Measurements from ENCODE around the gene DDX25. TPM values are rescaled to one million over a fixed set of nuclear protein-coding genes. Genes with fewer than 3 reads are reported as not detected.

The DDX25 gene
- polyA plus RNA-seq, 3 donors, result not detected

GRCh38 chr11:125902277-125902926, 1.9 kb upstream of the DDX25 start:
- H3K27ac Mint-ChIP-seq, result peak overlapping the region; percentile 81 to 91 (median 90)
- Histone ChIP-seq H3K9me3 (replicated peaks in 1 of 2; ENCODE audit: control insufficient read depth in 1 of 2, insufficient read depth in 1 of 2, low read length in 2 of 2) (peaks cover 0 to 16% of the 10 kb centered on the region in 2 donors), H3K9ac (ENCODE audit: insufficient read depth, low read length, poor library complexity, severe bottlenecking) (peak overlapping the region; percentile 69), H2AFZ (ENCODE audit: insufficient read depth, low read depth, low read length, poor library complexity, severe bottlenecking) (peak overlapping the region; percentile 93), H3K79me2 (ENCODE audit: insufficient read depth, low read length) (peaks cover 39% of the 10 kb centered on the region), H3K36me3 (replicated peaks in 1 of 2; ENCODE audit: control insufficient read depth in 1 of 2, insufficient read depth in 2 of 2, low read length in 2 of 2) (peaks cover 13 to 30% of the 10 kb centered on the region in 2 donors), H3K27me3 (ENCODE audit: control insufficient read depth in 2 of 2, insufficient read depth in 2 of 2, low read length in 2 of 2) (peaks cover 30 to 37% of the 10 kb centered on the region in 2 donors), H3K4me1 (ENCODE audit: control insufficient read depth in 1 of 2, insufficient read depth in 2 of 2, low read length in 2 of 2) (peaks cover 16 to 20% of the 10 kb centered on the region in 2 donors), H3K27ac (ENCODE audit: low read depth in 1 of 2, low read length in 2 of 2) (peak overlapping the region in 1 of 2 donors; percentile 74), H3K4me3 (replicated peaks in 1 of 3; ENCODE audit: low read depth in 2 of 3, low read length in 3 of 3) (peak overlapping the region; percentile 55 to 96 (median 86)), H4K20me1 (ENCODE audit: insufficient read depth, low read length) (peaks cover 5% of the 10 kb centered on the region), H3K4me2 (replicated peaks; ENCODE audit: extremely low read depth, low read length, poor library complexity, severe bottlenecking) (peak overlapping the region; percentile 92)
- H3K4me1 Mint-ChIP-seq, result peaks cover 21% of the 10 kb centered on the region
- peak overlapping the region; percentile 86 to 96 for H3K4me3 Mint-ChIP-seq
- peaks cover 23 to 28% of the 10 kb centered on the region in 2 donors for H3K36me3 Mint-ChIP-seq
- H3K9me3 Mint-ChIP-seq, result peaks cover 0 to 22% (median 13%) of the 10 kb centered on the region in 7 donors
- DNase-seq, result no peak
- peaks cover 33 to 41% (median 41%) of the 10 kb centered on the region in 3 donors for H3K27me3 Mint-ChIP-seq (ENCODE audit: low read depth in 3 of 3)
- no peak for TF ChIP-seq CTCF (IDR thresholded peaks at IDR 0.05)
- no CpG with 5 or more reads among the region's 20 CpGs for WGBS (ENCODE audit: insufficient coverage)
- intact Hi-C loops (cut with micrococcal nuclease), result loop anchor here in 1 of 2 donors (2.0 kb wide), 1 partner anchor 16 kb away; the partner anchor contains the start of gene HYLS1

- peaks cover 21% of the 10 kb centered on the region for H3K4me1 Mint-ChIP-seq
- Histone ChIP-seq H3K4me1 (ENCODE audit: control insufficient read depth in 1 of 2, insufficient read depth in 2 of 2, low read length in 2 of 2) (peaks cover 16 to 20% of the 10 kb centered on the region in 2 donors), H3K27me3 (ENCODE audit: control insufficient read depth in 2 of 2, insufficient read depth in 2 of 2, low read length in 2 of 2) (peaks cover 30 to 37% of the 10 kb centered on the region in 2 donors), H4K20me1 (ENCODE audit: insufficient read depth, low read length) (no peaks in the 10 kb centered on the region), H3K9ac (ENCODE audit: insufficient read depth, low read length, poor library complexity, severe bottlenecking) (peak within 1 kb of the TSS; percentile 69), H3K36me3 (replicated peaks in 1 of 2; ENCODE audit: control insufficient read depth in 1 of 2, insufficient read depth in 2 of 2, low read length in 2 of 2) (peaks cover 13 to 23% of the 10 kb centered on the region in 2 donors), H3K27ac (ENCODE audit: low read depth in 1 of 2, low read length in 2 of 2) (peak within 1 kb of the TSS in 1 of 2 donors; percentile 74), H3K79me2 (ENCODE audit: insufficient read depth, low read length) (peaks cover 31% of the 10 kb centered on the region), H3K4me3 (replicated peaks in 1 of 3; ENCODE audit: low read depth in 2 of 3, low read length in 3 of 3) (peak within 1 kb of the TSS; percentile 55 to 96 (median 86)), H3K9me3 (replicated peaks in 1 of 2; ENCODE audit: control insufficient read depth in 1 of 2, insufficient read depth in 1 of 2, low read length in 2 of 2) (peaks cover 0 to 16% of the 10 kb centered on the region in 2 donors), H2AFZ (ENCODE audit: insufficient read depth, low read depth, low read length, poor library complexity, severe bottlenecking) (peak within 1 kb of the TSS; percentile 93), H3K4me2 (replicated peaks; ENCODE audit: extremely low read depth, low read length, poor library complexity, severe bottlenecking) (peak within 1 kb of the TSS; percentile 92)
- intact Hi-C loops (cut with micrococcal nuclease), result loop anchor here in 1 of 2 donors (2.0 kb wide), 1 partner anchor 16 kb away; the partner anchor contains the start of gene HYLS1
- 0% methylated on average over 9 of the region's 31 CpGs for WGBS (ENCODE audit: insufficient coverage)
- H3K36me3 Mint-ChIP-seq, result peaks cover 19 to 24% of the 10 kb centered on the region in 2 donors
- DNase-seq, result peak; percentile 71 to 78 (median 72)
- H3K4me3 Mint-ChIP-seq, result peak within 1 kb of the TSS; percentile 86 to 96
- no peak for TF ChIP-seq CTCF (IDR thresholded peaks at IDR 0.05)
- peak within 1 kb of the TSS; percentile 81 to 91 (median 90) for H3K27ac Mint-ChIP-seq
- peaks cover 0 to 22% (median 14%) of the 10 kb centered on the region in 7 donors for H3K9me3 Mint-ChIP-seq
- peaks cover 33 to 42% (median 41%) of the 10 kb centered on the region in 3 donors for H3K27me3 Mint-ChIP-seq (ENCODE audit: low read depth in 3 of 3)
Observed at GRCh38 chr11:125902927-125903710, 1.2 kb upstream of the DDX25 start, which contains the start of gene PUS3. Gene PUS3, minus strand, starts transcription at chr11:125903206. Its CDS starts 6,922 bp downstream, at chr11:125896284.
